ENCODE measurements around the gene TOMM40.
"Not testable (repeated sequence)": the region's sequence is repeated elsewhere in the genome, so short reads cannot be mapped to it uniquely, and the experiment has no call there.

The TOMM40 gene

DNA sequence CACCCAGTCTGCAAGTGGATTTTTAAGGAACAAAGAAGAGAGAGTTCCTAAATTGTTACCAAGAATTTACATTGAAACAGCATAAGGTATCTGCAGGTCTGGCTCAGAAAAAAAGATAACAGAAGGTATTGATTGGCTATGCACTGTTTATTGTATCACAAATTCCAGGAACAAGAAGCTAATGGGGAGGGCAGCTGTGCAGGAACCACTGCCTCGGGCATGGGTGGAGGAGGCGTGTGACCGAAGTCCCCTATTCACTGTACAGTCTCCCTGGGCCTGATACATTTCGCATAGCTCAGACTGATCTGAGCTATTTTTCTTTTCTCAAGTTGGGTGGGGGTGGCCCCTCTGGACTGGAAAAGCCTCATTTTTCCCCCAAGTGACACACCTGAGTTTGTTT is 33.2 kb upstream of the TOMM40 start:
- ChIA-PET POLR2A (no interaction called here), CTCF (interaction anchor here (1.0 to 1.3 kb wide), 3 partner anchors 9 to 287 kb away, joined by 3 to 4 read pairs (median 3); partner anchors contain the start of gene NECTIN2)
- TF ChIP-seq, protein P1, sequence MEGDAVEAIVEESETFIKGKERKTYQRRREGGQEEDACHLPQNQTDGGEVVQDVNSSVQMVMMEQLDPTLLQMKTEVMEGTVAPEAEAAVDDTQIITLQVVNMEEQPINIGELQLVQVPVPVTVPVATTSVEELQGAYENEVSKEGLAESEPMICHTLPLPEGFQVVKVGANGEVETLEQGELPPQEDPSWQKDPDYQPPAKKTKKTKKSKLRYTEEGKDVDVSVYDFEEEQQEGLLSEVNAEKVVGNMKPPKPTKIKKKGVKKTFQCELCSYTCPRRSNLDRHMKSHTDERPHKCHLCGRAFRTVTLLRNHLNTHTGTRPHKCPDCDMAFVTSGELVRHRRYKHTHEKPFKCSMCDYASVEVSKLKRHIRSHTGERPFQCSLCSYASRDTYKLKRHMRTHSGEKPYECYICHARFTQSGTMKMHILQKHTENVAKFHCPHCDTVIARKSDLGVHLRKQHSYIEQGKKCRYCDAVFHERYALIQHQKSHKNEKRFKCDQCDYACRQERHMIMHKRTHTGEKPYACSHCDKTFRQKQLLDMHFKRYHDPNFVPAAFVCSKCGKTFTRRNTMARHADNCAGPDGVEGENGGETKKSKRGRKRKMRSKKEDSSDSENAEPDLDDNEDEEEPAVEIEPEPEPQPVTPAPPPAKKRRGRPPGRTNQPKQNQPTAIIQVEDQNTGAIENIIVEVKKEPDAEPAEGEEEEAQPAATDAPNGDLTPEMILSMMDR (IDR thresholded peaks at IDR 0.05; ENCODE audit: control extremely low read depth, extremely low read depth, low read depth, missing control alignments), result no peak
- DNase-seq (ENCODE audit: extremely low spot score), result no peak

DNA sequence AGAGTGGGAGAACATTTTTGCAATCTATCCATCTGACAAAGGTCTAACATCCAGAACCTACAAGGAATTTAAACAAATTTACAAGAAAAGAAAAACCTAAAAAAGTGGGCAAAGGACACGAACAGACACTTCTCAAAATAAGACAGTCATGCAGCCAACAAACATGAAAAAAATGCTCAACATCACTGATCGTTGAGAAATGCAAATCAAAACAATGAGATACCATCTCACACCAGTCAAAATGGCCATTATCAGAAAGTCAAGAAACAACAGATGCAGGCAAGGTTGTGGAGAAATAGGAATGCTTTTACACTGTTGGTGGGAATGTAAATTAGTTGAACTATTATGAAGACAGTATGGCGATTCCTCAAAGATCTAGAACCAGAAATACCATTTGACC is 29.5 kb upstream of the TOMM40 start:
- DNase-seq (ENCODE audit: extremely low spot score); POLR2A ChIA-PET: not testable (repeated sequence)
- CTCF ChIA-PET, result interaction anchor here (1.5 kb wide), 1 partner anchor 15 kb away, joined by 3 read pairs; the partner anchor contains the start of gene NECTIN2

DNA sequence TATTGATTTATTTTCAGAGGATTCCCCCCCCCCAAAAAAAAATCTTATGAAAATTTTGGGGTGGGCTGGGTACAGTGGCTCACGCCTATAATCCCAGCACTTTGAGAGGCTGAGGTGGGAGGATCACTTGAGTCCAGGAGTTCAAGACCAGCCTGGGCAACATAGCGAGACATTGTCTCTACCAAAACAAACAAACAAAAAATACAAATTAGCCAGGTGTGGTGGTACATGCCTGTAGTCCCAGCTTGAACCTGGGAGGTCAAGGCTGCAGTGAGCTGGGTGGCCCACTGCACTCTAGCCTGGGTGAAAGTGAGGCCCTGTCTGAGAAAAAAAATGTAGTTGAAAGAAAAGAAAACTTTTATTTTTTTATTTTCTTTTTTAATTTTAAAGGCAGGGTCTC is 27.1 kb upstream of the TOMM40 start:
- TF ChIP-seq, protein P1 (IDR thresholded peaks at IDR 0.05; ENCODE audit: control extremely low read depth, extremely low read depth, low read depth, missing control alignments), result no peak
- DNase-seq (ENCODE audit: extremely low spot score), result no peak
- POLR2A ChIA-PET, result no interaction called here
- CTCF ChIA-PET, result no interaction called here

DNA sequence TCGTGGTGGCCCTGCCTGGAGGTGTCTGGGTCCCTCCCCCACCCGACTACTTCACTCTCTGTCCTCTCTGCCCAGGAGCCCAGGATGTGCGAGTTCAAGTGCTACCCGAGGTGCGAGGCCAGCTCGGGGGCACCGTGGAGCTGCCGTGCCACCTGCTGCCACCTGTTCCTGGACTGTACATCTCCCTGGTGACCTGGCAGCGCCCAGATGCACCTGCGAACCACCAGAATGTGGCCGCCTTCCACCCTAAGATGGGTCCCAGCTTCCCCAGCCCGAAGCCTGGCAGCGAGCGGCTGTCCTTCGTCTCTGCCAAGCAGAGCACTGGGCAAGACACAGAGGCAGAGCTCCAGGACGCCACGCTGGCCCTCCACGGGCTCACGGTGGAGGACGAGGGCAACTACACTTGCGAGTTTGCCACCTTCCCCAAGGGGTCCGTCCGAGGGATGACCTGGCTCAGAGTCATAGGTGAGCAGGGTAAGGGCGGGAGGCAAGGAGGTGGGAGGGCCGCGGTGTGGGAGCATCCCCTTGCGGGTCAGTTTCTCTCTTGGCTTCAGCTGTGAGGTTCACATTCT is 25.8 kb upstream of the TOMM40 start:
- POLR2A ChIA-PET, result no interaction called here

GRCh38 chr19:44866664-44867063 is 24.4 kb upstream of the TOMM40 start:
- ChIA-PET CTCF (no interaction called here), POLR2A (no interaction called here)
- TF ChIP-seq, protein P1 (IDR thresholded peaks at IDR 0.05; ENCODE audit: control extremely low read depth, extremely low read depth, low read depth, missing control alignments), result no peak
- DNase-seq (ENCODE audit: extremely low spot score), result no peak

More for the DNA sequence above, 25.8 kb upstream of the TOMM40 start:
- CTCF ChIA-PET, result interaction anchor here (1.3 kb wide), 1 partner anchor 9 kb away, joined by 3 read pairs; no protein-coding TSS in a partner anchor
- TF ChIP-seq, protein P1 (IDR thresholded peaks at IDR 0.05; ENCODE audit: control extremely low read depth, extremely low read depth, low read depth, missing control alignments), result no peak
- no peak for DNase-seq (ENCODE audit: extremely low spot score)

GRCh38 chr19:44867578-44867977 is 23.5 kb upstream of the TOMM40 start:
- DNase-seq (ENCODE audit: extremely low spot score), result no peak
- TF ChIP-seq, protein P1 (IDR thresholded peaks at IDR 0.05; ENCODE audit: control extremely low read depth, extremely low read depth, low read depth, missing control alignments), result no peak
- CTCF ChIA-PET, result no interaction called here
- POLR2A ChIA-PET, result no interaction called here

- CTCF ChIA-PET, result interaction anchor here (1.2 kb wide), 1 partner anchor 34 kb away, joined by 5 read pairs; no protein-coding TSS in a partner anchor
- no peak for DNase-seq (ENCODE audit: extremely low spot score)
- POLR2A ChIA-PET, result no interaction called here
- TF ChIP-seq, protein P1 (IDR thresholded peaks at IDR 0.05; ENCODE audit: control extremely low read depth, extremely low read depth, low read depth, missing control alignments), result no peak
These were observed 21.2 kb upstream of the TOMM40 start for GRCh38 chr19:44869733-44870470.
